H4 (cell line): ENCODE measurements around the gene HOXC9. TPM values are rescaled to one million over a fixed set of nuclear protein-coding genes. Genes with fewer than 3 reads are reported as not detected.

ENCODE experiments used
- DNase-seq: peaks from one replicate; pipeline ENCODE4 v3.0.0-alpha.2; 2015; ENCODE audit warnings: low spot score
- total RNA-seq: library from RNA; depleted of rRNA; stranded (reverse); fragments of >200 nt; shearing (Covaris generic); gene quantifications from 2 replicates; pipeline ENCODE4 v1.2.3, GENCODE V29; 2014

The HOXC9 gene
- total RNA-seq, 1 experiment from 2014 or later, result 5.6 TPM

DNA sequence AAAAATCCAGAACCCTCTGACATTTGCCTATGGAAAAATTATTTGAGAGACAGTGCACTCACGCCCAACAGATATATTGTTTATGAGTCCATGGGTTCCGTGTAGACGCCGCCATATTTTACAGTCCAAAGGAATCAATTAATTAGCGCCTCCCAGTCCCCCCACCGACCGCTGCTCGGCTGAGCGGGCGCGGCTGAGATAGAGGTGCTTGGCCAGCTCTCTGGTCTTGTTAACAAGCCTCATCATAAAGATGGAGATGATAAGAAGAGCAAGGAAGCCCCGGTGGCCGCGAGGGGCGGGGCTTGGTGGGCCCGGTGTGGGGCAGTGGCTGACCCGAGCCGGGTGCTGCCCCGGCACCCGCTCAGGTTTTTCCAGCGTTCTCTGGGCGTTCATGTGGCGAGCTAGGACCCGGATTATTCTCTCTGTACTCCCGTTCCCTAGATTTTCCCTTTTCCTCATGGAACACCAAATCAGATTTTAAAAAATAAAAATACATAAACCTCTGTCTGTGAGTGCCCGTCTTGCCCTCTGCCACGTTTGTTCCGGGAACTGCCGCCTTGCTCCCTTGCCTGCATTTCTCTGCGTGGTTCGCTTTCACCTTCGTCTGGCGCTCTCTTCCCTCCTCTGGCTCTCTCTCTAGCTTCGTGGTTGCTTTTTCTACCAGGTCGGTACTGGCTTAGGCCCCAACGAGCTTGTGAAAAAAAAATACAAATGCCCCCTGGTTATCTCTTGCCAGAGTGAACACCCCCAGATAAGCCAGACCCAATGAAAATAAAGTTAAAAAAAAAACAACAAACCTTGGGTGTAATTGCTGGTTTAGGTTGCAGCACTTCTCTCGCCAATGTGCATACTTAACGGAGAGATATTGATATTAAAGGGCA is 36.3 kb upstream of the HOXC9 start:
- no peak for DNase-seq

GRCh38 chr12:53964315-53964713 is 35.6 kb upstream of the HOXC9 start:
- DNase-seq, result no peak

DNA sequence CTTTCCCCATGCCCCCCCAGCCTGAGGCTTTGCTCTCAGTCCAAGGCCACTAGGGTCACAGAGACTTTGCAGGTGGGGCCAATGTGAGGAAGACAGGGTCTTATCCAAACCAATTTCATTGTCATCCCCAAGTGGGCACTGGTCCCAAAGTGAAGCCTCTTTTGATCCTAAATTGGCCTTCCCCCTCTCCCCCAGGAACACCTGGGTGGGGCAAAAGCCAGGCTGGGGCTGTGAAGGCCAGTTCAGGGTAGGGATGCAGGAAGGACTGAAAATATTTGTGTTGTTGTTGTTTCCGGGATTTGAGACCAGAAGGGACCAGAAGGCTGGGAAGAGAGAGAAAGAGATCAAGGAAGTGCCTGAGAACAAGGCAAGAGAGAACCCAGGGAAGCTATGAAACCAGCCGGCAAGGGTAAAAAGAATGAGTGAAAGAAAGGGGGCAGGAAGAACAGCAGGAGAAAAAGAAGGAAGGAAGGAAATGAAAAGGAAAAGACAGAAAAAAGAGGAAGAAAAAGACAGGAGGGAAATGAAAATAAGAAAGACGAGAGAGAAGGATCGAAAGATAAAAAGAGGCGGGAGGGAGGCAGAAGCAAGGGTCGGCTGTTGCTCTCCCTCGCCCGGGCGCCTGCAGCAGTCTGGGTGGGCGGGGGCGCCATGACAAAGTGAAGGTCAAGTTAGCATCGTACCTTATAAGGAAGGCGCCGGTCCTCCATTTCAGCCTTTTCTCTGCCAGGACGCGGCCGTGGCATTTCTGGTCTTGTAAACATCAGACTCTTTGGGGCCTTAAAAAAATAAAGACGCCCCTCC is 34.5 kb upstream of the HOXC9 start:
- peak; percentile 54 for DNase-seq

DNA sequence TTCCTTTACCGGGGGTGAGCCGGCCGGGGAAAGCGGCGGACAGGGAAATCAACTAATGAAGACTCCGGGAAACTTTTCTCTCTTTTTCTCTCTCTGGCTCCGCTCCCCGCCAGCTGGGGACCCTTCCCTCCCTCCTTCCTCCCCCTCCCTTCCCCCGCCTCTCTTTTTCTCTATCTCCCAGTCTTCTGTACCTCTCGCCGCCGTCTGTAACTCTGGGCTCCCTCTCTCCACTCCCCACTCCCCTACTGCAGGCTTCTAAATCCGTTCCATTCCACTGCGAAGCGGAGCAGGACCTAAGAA is 33.9 kb upstream of the HOXC9 start:
- DNase-seq, result no peak

GRCh38 chr12:53966385-53967133 is 33.4 kb upstream of the HOXC9 start:
- DNase-seq, result no peak

GRCh38 chr12:53967421-53967925 is 32.5 kb upstream of the HOXC9 start:
- no peak for DNase-seq

GRCh38 chr12:53968214-53969127 is 31.5 kb upstream of the HOXC9 start:
- DNase-seq, result no peak

- DNase-seq, result no peak
Observed at GRCh38 chr12:53969588-53970259, 30.2 kb upstream of the HOXC9 start.

GRCh38 chr12:53970451-53970850 is 29.5 kb upstream of the HOXC9 start:
- no peak for DNase-seq

DNA sequence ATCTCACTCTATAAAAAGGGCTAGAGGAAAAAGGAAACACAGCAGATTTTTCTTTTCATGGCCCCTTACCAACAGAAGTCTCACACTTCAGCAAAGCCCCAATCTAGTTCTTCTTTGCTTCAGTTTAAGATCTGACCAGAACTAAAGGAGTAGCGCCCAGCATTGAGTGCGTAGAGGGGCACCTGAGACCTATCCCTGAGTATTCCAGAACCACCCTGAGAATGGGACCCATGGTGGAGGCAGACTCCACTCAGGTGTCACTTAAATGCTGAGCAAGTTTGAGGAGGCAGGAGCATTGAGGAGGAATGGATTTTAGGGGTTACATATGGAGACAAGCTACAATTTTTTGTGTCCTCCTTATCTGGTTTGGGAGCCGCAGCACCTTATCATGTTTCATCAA is 28.8 kb upstream of the HOXC9 start:
- no peak for DNase-seq

GRCh38 chr12:53971686-53972085 is 28.3 kb upstream of the HOXC9 start:
- DNase-seq, result no peak

- DNase-seq, result peak; percentile 57
Observed at GRCh38 chr12:53972152-53972702, 27.7 kb upstream of the HOXC9 start.

DNA sequence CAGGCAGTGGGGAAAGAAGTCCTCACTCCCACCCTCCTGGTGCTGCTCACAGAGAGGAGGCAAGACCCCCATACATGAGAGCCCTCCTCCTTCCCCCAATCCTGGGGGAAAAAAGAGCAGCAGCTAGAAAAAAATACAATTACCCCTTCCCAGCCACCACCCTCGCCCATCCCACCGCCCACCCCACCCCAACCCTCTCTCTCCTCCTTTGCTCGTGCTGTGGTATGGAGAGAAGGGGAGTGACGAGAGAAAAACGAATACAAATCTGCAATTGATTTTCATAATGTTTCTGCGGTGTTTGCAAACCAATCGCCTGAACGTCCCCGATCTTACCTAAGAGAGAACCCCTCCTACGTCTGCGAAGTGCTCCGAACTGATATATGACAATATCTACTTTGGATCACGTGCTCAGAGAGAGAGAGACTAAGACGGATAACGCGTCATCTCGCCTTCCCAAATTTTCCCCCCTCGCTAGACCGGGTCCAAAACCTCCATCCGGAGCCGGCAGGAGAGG is 27.2 kb upstream of the HOXC9 start, which contains the start of gene HOXC11:
TSS of gene HOXC11 (plus strand) at position 405 of the 514 bp plus-strand sequence. CDS start 116 bp downstream, outside the sequence.
- DNase-seq, result no peak

DNA sequence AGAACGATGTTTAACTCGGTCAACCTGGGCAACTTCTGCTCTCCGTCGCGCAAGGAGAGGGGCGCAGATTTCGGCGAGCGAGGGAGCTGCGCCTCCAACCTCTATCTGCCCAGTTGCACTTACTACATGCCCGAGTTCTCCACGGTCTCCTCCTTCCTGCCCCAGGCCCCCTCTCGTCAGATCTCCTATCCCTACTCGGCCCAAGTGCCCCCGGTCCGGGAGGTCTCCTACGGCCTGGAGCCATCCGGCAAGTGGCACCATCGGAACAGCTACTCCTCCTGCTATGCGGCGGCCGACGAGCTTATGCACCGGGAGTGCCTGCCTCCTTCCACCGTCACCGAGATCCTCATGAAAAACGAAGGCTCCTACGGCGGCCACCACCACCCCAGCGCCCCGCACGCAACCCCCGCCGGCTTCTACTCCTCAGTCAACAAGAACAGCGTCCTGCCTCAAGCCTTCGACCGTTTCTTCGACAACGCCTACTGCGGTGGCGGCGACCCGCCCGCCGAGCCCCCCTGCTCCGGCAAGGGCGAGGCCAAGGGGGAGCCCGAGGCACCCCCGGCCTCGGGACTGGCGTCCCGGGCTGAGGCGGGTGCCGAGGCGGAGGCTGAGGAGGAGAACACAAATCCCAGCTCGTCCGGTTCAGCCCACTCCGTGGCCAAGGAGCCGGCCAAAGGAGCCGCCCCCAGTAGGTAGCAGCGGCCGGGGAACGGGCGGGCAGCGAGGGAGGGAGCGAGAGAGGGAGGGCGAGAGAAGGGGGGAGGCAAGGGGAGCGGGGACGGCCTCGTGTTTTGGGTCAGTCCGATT is 26.5 kb upstream of the HOXC9 start:
- DNase-seq, result peak; percentile 47

DNA sequence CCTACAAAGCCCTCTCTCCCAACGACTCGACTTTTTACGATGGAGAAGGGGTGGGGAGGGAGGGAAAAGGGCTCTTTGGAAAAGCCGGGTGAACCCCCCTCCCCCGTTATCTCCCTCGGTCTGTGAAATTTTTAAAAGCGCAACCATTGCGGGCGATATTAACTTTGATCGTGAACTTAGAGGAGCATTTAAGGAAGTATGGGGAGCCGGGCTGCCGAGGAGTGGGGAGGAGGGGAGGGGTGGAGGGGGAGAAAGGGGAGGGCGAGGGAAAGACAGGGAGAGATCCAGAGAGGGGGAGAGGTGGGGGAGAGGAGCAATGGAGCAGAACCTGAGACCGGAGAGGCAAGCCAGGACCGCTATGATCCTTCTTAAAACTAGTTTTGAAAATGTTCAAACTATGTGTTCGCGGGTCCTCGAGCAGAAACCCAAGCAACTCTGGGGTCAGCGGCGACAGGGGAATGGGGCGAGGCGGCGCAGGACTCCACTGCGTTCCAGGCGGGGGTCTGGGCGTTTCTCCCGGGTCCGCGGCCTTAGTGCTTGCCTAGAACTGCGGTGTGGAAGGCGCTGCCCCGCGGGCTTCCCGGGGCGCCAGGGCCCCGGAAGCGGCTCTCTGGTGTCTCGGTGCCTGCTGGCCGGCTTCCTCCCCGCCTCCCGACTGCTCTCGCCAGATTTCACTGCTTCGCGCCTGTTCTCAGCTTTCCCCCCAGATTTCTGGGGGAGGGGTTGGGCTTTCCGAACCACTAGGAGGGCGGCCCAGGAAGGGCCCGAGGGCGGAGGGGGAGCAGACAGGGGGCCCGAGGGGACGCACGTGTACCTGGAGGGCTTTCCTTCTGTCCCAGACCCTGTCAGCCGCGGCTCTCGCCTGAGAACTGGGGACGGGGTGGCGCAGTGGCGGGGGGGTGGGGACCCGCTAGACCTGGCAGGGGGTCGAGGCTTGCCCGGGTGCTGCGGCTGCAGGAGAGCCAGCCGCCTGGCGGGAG is 25.6 kb upstream of the HOXC9 start, which contains the start of gene HOTAIR:
TSS of gene HOTAIR (minus strand) at position 871 of the 980 bp plus-strand sequence.
- peak; percentile 48 for DNase-seq

GRCh38 chr12:53975064-53975471 is 24.9 kb upstream of the HOXC9 start:
- DNase-seq, result no peak

DNA sequence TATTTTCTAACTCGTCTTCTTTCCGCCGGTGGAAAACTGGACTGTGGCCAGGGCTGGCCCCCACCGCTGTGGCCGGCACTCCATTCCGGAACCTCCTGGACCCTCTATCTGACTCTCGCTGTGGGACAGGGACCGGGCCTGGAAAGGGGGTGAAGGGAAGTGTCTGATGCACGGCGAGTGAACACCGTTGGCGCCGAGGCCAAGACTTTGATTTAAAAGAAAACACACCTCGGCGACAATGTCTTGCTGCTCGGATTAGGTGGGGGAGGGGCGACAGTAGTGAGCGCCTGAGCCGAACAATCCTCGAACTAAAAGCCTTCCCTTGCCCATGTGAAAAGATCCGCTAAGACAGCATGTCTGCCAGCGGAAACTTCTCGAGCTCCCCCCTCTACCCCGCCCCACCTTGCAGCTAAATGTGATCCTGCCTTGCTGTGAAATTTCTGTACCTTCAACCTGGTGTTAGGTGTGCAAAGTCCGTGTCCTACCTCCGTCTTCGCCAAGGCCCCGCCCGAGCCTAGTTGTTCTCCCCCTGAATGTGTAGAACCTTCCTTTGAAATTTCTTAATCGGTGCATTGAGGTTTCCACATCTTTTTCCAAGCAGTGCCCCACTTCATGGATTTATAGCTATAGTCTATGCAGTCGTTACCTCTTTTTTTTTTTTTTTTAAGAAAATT is 24.3 kb upstream of the HOXC9 start:
- no peak for DNase-seq
